CD8-positive, alpha-beta memory T cell (primary cell): Measurements from ENCODE around the gene KLC3. TPM values are rescaled to one million over a fixed set of nuclear protein-coding genes. Genes with fewer than 3 reads are reported as not detected.

Source experiments
- CTCF ChIA-PET: fragments of 350-600 bp; sonication (Branson Sonifier 250); formaldehyde crosslinking; loops from one replicate; lab custom pipeline; 2021; ENCODE audit warnings: antibody characterized with exemption; lab: Charles Lee
- POLR2A ChIA-PET: fragments of 350-600 bp; sonication (Branson Sonifier 250); formaldehyde crosslinking; loops from one replicate; lab custom pipeline; 2021; ENCODE audit warnings: antibody characterized with exemption; lab: Charles Lee
- DNase-seq, 5 donors: peaks; one replicate each; pipeline versions ENCODE4 v3.0.0 to v3.0.0-alpha.2; 2020 to 2022; ENCODE audit warnings: mixed read lengths in 1 of 5
- H3K27ac ChIP-seq: one replicate; pipeline ENCODE4 v1.7.0; 2013; ENCODE audit warnings: low read depth, mild to moderate bottlenecking, low read length, moderate library complexity
- H3K27me3 ChIP-seq: 2 replicates; pipeline ENCODE4 v1.7.0; 2013; ENCODE audit warnings: low read length, mild to moderate bottlenecking; ENCODE audit not compliant: insufficient read depth, poor library complexity, severe bottlenecking
- H3K36me3 ChIP-seq: 2 replicates; pipeline ENCODE4 v1.7.0; 2013; ENCODE audit warnings: mild to moderate bottlenecking, low read length, moderate library complexity; ENCODE audit not compliant: insufficient read depth
- H3K4me1 ChIP-seq: 2 replicates; pipeline ENCODE4 v1.7.0; 2013; ENCODE audit warnings: mild to moderate bottlenecking, low read length, moderate library complexity; ENCODE audit not compliant: insufficient read depth
- H3K4me3 ChIP-seq: 2 replicates; pipeline ENCODE4 v1.7.0; 2013; ENCODE audit warnings: mild to moderate bottlenecking, low read length
- H3K9me3 ChIP-seq: 2 replicates; pipeline ENCODE4 v1.7.0; 2013; ENCODE audit warnings: mild to moderate bottlenecking, low read length
- H3K27ac Mint-ChIP-seq, 8 donors: one replicate each; pipeline ENCODE4 v1.8.0; 2020 to 2021; ENCODE audit warnings: mixed read lengths in 8 of 8, mild to moderate bottlenecking in 6 of 8, inconsistent platforms in 3 of 8, moderate library complexity in 3 of 8
- H3K27me3 Mint-ChIP-seq, 2 donors: one replicate each; pipeline ENCODE4 v1.8.0; 2020 to 2021; ENCODE audit warnings: mixed read lengths in 2 of 2, mild to moderate bottlenecking in 1 of 2, moderate library complexity in 1 of 2
- H3K36me3 Mint-ChIP-seq, 3 donors: one replicate each; pipeline ENCODE4 v1.8.0; 2020 to 2021; ENCODE audit warnings: mixed read lengths in 3 of 3, inconsistent platforms in 1 of 3, mild to moderate bottlenecking in 1 of 3
- H3K4me1 Mint-ChIP-seq, 3 donors: one replicate each; pipeline ENCODE4 v1.8.0; 2020 to 2021; ENCODE audit warnings: mixed read lengths in 3 of 3, inconsistent platforms in 1 of 3, mild to moderate bottlenecking in 1 of 3
- H3K4me3 Mint-ChIP-seq, 7 donors: one replicate each; pipeline ENCODE4 v1.8.0; 2020 to 2021; ENCODE audit warnings: mixed read lengths in 7 of 7, mild to moderate bottlenecking in 6 of 7, moderate library complexity in 4 of 7, inconsistent platforms in 2 of 7
- H3K9me3 Mint-ChIP-seq, 5 donors: one replicate each; pipeline ENCODE4 v1.8.0; 2020 to 2022; ENCODE audit warnings: mixed read lengths in 5 of 5, mild to moderate bottlenecking in 3 of 5, moderate library complexity in 2 of 5, inconsistent platforms in 1 of 5
- polyA plus RNA-seq: library from polyadenylated mRNA; unstranded; fragments of 300-500 nt; fragmentation: Illumina TruSeq; gene quantifications from one replicate; pipeline ENCODE4 v1.2.3, GENCODE V29; 2021
- total RNA-seq, 2 experiments: library from RNA; stranded (reverse); gene quantifications; one replicate each; pipeline ENCODE4 v1.2.3, GENCODE V29; 2021

KLC3 gene
- total and polyA plus RNA-seq, 3 experiments from 2014 or later, result not detected

DNA sequence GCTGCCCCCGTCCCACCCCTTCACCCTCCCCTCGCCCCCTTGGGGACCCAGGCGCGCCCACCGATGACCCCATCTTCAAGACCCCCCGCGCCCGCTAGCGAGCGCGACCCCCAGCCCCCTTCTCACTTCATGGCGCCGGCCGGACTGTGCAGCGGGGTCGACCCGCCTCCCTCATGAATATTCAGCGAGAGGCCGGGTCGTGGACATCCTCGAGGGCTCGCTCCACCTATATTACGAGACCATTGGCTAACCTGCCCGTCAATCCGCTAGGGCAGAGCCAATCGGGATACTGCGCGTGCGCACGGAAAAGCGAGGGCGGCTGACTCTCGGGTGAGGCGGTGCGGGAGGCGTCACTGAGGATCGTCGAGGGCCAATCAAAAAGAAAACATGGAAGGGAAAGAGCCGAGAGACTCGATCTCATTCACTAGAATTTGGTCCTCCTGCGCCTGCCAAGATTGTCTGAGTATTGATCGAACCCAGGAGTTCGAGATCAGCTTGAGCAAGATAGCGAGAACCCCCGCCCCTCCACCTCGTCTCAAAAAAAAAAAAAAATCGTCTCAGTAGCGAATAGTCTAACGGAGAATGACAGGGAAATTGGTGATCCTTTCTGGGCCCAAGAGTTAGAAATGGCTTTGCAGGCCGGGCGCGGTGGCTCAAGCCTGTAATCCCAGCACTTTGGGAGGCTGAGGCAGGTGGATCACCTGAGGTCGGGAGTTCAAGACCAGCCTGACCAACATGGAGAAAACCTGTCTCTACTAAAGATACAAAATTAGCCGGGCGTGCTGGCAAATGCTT is 30.1 kb downstream of the KLC3 start, which contains the start of gene ERCC2:
Gene ERCC2 (minus strand): TSS at position 164 of the 795 bp plus-strand sequence. CDS start 33 bp downstream, at position 131.
- no peaks in the 10 kb centered on the region for H3K9me3 ChIP-seq
- H3K27me3 ChIP-seq, result no peaks in the 10 kb centered on the region
- peaks cover 5% of the 10 kb centered on the region for H3K4me1 ChIP-seq
- ChIA-PET POLR2A (no interaction called here), CTCF (no interaction called here)
- Mint-ChIP-seq H3K36me3 (peaks cover 0 to 4% (median 2%) of the 10 kb centered on the region in 3 donors), H3K27ac (peak within 1 kb of the TSS; percentile 72 to 99 (median 98)), H3K4me3 (peak within 1 kb of the TSS; percentile 82 to 98 (median 95)), H3K9me3 (no peaks in the 10 kb centered on the region), H3K4me1 (peaks cover 10 to 22% (median 14%) of the 10 kb centered on the region in 3 donors), H3K27me3 (peaks cover 0 to 1% of the 10 kb centered on the region in 2 donors)
- H3K27ac ChIP-seq, result peak within 1 kb of the TSS; percentile 78
- peak within 1 kb of the TSS; percentile 81 for H3K4me3 ChIP-seq
- peak; percentile 99 to 100 (median 99) for DNase-seq
- no peaks in the 10 kb centered on the region for H3K36me3 ChIP-seq

- Mint-ChIP-seq H3K4me3 (no peak overlapping the region), H3K9me3 (no peaks in the 10 kb centered on the region), H3K36me3 (no peaks in the 10 kb centered on the region), H3K4me1 (peaks cover 0 to 2% (median 0%) of the 10 kb centered on the region in 3 donors), H3K27ac (no peak overlapping the region), H3K27me3 (peaks cover 0 to 2% of the 10 kb centered on the region in 2 donors)
- H3K9me3 ChIP-seq, result no peaks in the 10 kb centered on the region
- H3K4me1 ChIP-seq, result no peaks in the 10 kb centered on the region
- DNase-seq, result no peak
- POLR2A ChIA-PET, result no interaction called here
- CTCF ChIA-PET, result no interaction called here
- H3K27ac ChIP-seq, result no peak overlapping the region
- H3K4me3 ChIP-seq, result no peak overlapping the region
- no peaks in the 10 kb centered on the region for H3K27me3 ChIP-seq
- H3K36me3 ChIP-seq, result no peaks in the 10 kb centered on the region
Observed at GRCh38 chr19:45376045-45376724, 35.6 kb downstream of the KLC3 start.

DNA sequence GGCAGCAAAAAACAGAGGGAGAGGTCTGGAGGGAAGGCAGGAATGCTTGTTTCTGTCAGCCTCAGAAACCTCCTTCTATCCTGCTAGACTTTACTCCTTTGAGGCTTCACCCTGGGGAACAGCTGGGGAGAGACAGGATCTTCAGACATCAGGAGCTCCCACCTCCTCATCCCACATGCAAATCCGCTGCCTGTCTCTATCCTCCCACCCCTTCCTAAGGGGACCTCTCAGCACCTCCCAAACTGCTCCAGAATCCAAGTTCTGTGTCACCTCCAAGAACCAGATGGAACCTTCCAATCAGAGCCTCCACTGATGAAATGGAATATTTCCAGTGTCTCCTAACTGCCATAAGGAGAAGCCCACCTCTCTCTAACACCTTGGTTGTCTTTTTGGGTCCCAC is 39.6 kb downstream of the KLC3 start:
- DNase-seq, result no peak
- no peaks in the 10 kb centered on the region for H3K9me3 Mint-ChIP-seq

GRCh38 chr19:45382426-45382825 is 41.9 kb downstream of the KLC3 start:
- Mint-ChIP-seq H3K4me3 (no peak overlapping the region), H3K9me3 (no peaks in the 10 kb centered on the region), H3K36me3 (no peaks in the 10 kb centered on the region), H3K4me1 (no peaks in the 10 kb centered on the region), H3K27me3 (peaks cover 10 to 22% of the 10 kb centered on the region in 2 donors), H3K27ac (no peak overlapping the region)
- no peak for DNase-seq
- Histone ChIP-seq H3K9me3 (no peaks in the 10 kb centered on the region), H3K36me3 (no peaks in the 10 kb centered on the region), H3K4me1 (no peaks in the 10 kb centered on the region), H3K27me3 (no peaks in the 10 kb centered on the region), H3K27ac (no peak overlapping the region), H3K4me3 (no peak overlapping the region)
- POLR2A ChIA-PET, result no interaction called here
- CTCF ChIA-PET, result no interaction called here

More for the DNA sequence above, 39.6 kb downstream of the KLC3 start:
- Mint-ChIP-seq H3K27me3 (peaks cover 7 to 9% of the 10 kb centered on the region in 2 donors), H3K4me1 (no peaks in the 10 kb centered on the region), H3K4me3 (no peak overlapping the region), H3K27ac (no peak overlapping the region), H3K36me3 (no peaks in the 10 kb centered on the region)
- H3K27ac ChIP-seq, result no peak overlapping the region
- CTCF ChIA-PET, result no interaction called here
- H3K36me3 ChIP-seq, result no peaks in the 10 kb centered on the region
- H3K4me1 ChIP-seq, result no peaks in the 10 kb centered on the region
- no peaks in the 10 kb centered on the region for H3K27me3 ChIP-seq
- POLR2A ChIA-PET, result no interaction called here
- H3K9me3 ChIP-seq, result no peaks in the 10 kb centered on the region
- no peak overlapping the region for H3K4me3 ChIP-seq

DNA sequence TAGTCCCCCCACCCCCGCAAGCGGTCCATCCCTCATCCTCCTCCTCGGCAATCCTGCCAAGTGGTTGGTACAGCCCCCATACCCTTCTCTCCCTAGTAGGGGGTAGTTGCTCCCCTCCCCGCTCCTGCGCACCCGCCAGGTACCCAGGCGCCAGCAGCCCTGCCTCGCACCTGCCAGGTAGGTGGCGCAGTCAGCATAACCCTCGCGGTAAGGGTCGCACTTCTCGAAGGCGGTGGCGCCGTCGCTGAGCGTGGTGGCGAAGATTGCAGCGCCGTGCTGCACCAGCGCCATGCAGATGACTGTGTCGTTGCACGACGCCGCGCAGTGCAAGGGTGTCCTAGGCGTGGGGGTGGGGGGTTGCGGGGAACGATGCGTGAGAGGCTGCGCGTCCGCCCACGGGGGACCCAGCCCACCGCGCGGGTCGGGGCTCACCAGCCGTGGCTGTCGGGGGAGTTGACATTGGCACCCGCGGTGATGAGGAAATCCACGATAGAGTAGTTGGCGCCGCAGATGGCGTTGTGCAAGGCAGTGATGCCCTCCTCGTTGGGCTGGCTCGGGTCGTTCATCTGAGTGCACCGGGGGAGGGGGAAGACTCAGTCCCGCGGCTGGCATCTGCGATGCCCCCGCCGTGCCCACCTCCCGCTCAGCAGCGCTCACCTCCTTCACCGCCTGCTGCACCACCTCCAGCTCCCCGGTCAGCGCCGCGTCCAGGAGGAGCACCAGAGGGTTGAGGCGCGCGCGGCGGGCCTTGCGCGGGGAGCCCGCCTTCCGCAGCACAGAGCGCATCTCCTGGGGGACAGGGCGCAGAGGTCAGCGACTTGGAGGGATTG is 45.1 kb downstream of the KLC3 start:
- no peak for DNase-seq
- no peaks in the 10 kb centered on the region for H3K4me1 Mint-ChIP-seq
- Histone ChIP-seq H3K27ac (no peak overlapping the region), H3K27me3 (no peaks in the 10 kb centered on the region), H3K9me3 (no peaks in the 10 kb centered on the region), H3K4me1 (no peaks in the 10 kb centered on the region), H3K36me3 (no peaks in the 10 kb centered on the region), H3K4me3 (no peak overlapping the region)
- no peak overlapping the region for H3K27ac Mint-ChIP-seq
- no peaks in the 10 kb centered on the region for H3K36me3 Mint-ChIP-seq
- peaks cover 10 to 32% of the 10 kb centered on the region in 2 donors for H3K27me3 Mint-ChIP-seq
- POLR2A ChIA-PET, result no interaction called here
- no peak overlapping the region for H3K4me3 Mint-ChIP-seq
- CTCF ChIA-PET, result no interaction called here
- H3K9me3 Mint-ChIP-seq, result no peaks in the 10 kb centered on the region

DNA sequence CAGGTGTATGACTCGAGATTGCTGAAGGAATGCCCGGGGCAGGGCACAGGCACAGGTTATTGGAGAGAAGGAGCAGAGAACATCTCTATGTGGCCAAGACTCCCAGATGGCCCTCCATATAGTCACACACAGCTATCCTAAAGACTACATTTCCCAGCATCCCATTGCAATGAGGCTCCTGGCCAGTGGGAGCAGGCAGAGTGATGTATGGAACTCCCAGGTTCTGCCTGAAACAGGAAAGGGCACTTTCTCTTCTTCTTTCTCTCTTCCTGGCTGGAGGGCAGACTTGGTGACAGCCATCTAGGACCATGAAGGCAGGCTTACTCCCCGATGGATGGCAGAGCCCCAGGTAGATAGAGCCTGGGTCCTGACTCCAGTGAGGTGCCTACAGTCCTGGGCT is 50.8 kb downstream of the KLC3 start:
- CTCF ChIA-PET, result no interaction called here
- Histone ChIP-seq H3K4me3 (no peak overlapping the region), H3K27ac (no peak overlapping the region), H3K9me3 (no peaks in the 10 kb centered on the region), H3K36me3 (no peaks in the 10 kb centered on the region), H3K4me1 (no peaks in the 10 kb centered on the region), H3K27me3 (no peaks in the 10 kb centered on the region)
- Mint-ChIP-seq H3K4me1 (no peaks in the 10 kb centered on the region), H3K27me3 (peaks cover 4 to 14% of the 10 kb centered on the region in 2 donors), H3K4me3 (no peak overlapping the region), H3K27ac (no peak overlapping the region), H3K9me3 (no peaks in the 10 kb centered on the region), H3K36me3 (no peaks in the 10 kb centered on the region)
- POLR2A ChIA-PET, result no interaction called here
- DNase-seq, result no peak

- no peak overlapping the region for H3K27ac Mint-ChIP-seq
- peaks cover 8 to 16% of the 10 kb centered on the region in 2 donors for H3K27me3 Mint-ChIP-seq
- no peaks in the 10 kb centered on the region for H3K36me3 Mint-ChIP-seq
- ChIA-PET POLR2A (no interaction called here), CTCF (no interaction called here)
- no peaks in the 10 kb centered on the region for H3K4me1 ChIP-seq
- H3K27ac ChIP-seq, result no peak overlapping the region
- no peak overlapping the region for H3K4me3 ChIP-seq
- H3K9me3 Mint-ChIP-seq, result no peaks in the 10 kb centered on the region
- no peaks in the 10 kb centered on the region for H3K36me3 ChIP-seq
- H3K9me3 ChIP-seq, result no peaks in the 10 kb centered on the region
- H3K4me3 Mint-ChIP-seq, result no peak overlapping the region
- H3K4me1 Mint-ChIP-seq, result peaks cover 0 to 4% (median 0%) of the 10 kb centered on the region in 3 donors
- DNase-seq, result no peak
- H3K27me3 ChIP-seq, result no peaks in the 10 kb centered on the region
Observed at GRCh38 chr19:45391871-45392665, 51.5 kb downstream of the KLC3 start.
